Sciatic nerve (tissue), 2 donors: Measurements from ENCODE around the gene DPYSL4. TPM values are rescaled to one million over a fixed set of nuclear protein-coding genes. Genes with fewer than 3 reads are reported as not detected.
A peak's percentile ranks its signal among the peaks of the same experiment; 100 is the strongest.

ENCODE experiments used
- ATAC-seq: fragments of 200-7000 bp; cut with Tn5 transposase; one replicate; pipeline ENCODE4 v1.9.1; 2020; ENCODE audit warnings: mild to moderate bottlenecking, moderate library complexity
- DNase-seq: peaks from one replicate; pipeline ENCODE4 v3.0.0-alpha.2; 2020; ENCODE audit warnings: low spot score
- intact Hi-C: fragments of 100-400 bp; cut with DNase I; formaldehyde crosslinking; loops from one replicate; pipeline ENCODE4 v1.14.2; 2022
- total RNA-seq: library from RNA; stranded (reverse); fragmentation: NEBNext Ultra II Directional; extraction: Animal tissue kit (Norgen Biotek cat#: 25700); gene quantifications from one replicate; pipeline ENCODE4 v1.2.1, GENCODE V29; 2021
- donor health status: DM: no; HTN: no; CAD: no.
- donor health status: DM: no; HTN: no; CAD: no.

Gene DPYSL4
- total RNA-seq, 1 donor from 2014 or later, result 0.31 TPM

GRCh38 chr10:132229834-132230556 lies 43.2 kb downstream of the DPYSL4 start:
- intact Hi-C loops, result loop anchor here (10.0 kb wide), 1 partner anchor 125 kb away; no protein-coding TSS in a partner anchor

GRCh38 chr10:132230557-132231210 lies 43.9 kb downstream of the DPYSL4 start:
- intact Hi-C loops, result no loop called here
- DNase-seq, result no peak
- no peak for ATAC-seq

More at GRCh38 chr10:132229834-132230556, 43.2 kb downstream of the DPYSL4 start:
- DNase-seq, result no peak
- peak; percentile 48 for ATAC-seq

- intact Hi-C loops, result no loop called here
- ATAC-seq (no peak), DNase-seq (no peak)
Measured at GRCh38 chr10:132231656-132232022, 44.9 kb downstream of the DPYSL4 start.

- intact Hi-C loops, result no loop called here
- ATAC-seq (peak; percentile 13), DNase-seq (no peak)
Measured at GRCh38 chr10:132232023-132232951, 45.5 kb downstream of the DPYSL4 start.

GRCh38 chr10:132232981-132233380 lies 46.2 kb downstream of the DPYSL4 start:
- intact Hi-C loops, result no loop called here
- DNase-seq, result no peak
- ATAC-seq, result no peak

- intact Hi-C loops, result no loop called here
- ATAC-seq (no peak), DNase-seq (no peak)
Measured at GRCh38 chr10:132233501-132234085, 46.8 kb downstream of the DPYSL4 start.

GRCh38 chr10:132234860-132235259 lies 48.1 kb downstream of the DPYSL4 start:
- intact Hi-C loops, result no loop called here
- no peak for ATAC-seq
- no peak for DNase-seq

GRCh38 chr10:132236161-132236560 lies 49.4 kb downstream of the DPYSL4 start:
- DNase-seq (no peak), ATAC-seq (no peak)
- intact Hi-C loops, result no loop called here

- intact Hi-C loops, result no loop called here
- DNase-seq (no peak), ATAC-seq (no peak)
Measured at GRCh38 chr10:132236881-132237280, 50.1 kb downstream of the DPYSL4 start.

GRCh38 chr10:132237396-132237795 lies 50.6 kb downstream of the DPYSL4 start:
- DNase-seq (no peak), ATAC-seq (no peak)
- intact Hi-C loops, result no loop called here

- intact Hi-C loops, result no loop called here
- no peak for DNase-seq
- peak; percentile 29 for ATAC-seq
Measured at GRCh38 chr10:132237871-132238270, 51.1 kb downstream of the DPYSL4 start.

GRCh38 chr10:132238371-132239125 lies 51.8 kb downstream of the DPYSL4 start:
- ATAC-seq, result no peak
- no peak for DNase-seq
- intact Hi-C loops, result no loop called here

GRCh38 chr10:132239126-132240031 lies 52.6 kb downstream of the DPYSL4 start:
- DNase-seq (no peak), ATAC-seq (peak; percentile 29)
- intact Hi-C loops, result no loop called here

- ATAC-seq, result no peak
- intact Hi-C loops, result no loop called here
- DNase-seq, result no peak
Measured at GRCh38 chr10:132240156-132240555, 53.4 kb downstream of the DPYSL4 start.

GRCh38 chr10:132240581-132240980 lies 53.8 kb downstream of the DPYSL4 start:
- DNase-seq (no peak), ATAC-seq (no peak)
- intact Hi-C loops, result no loop called here

GRCh38 chr10:132241086-132241485 lies 54.3 kb downstream of the DPYSL4 start:
- intact Hi-C loops, result no loop called here
- ATAC-seq (no peak), DNase-seq (no peak)

- DNase-seq (no peak), ATAC-seq (no peak)
- intact Hi-C loops, result no loop called here
Measured at GRCh38 chr10:132241496-132241895, 54.7 kb downstream of the DPYSL4 start.
